ENCODE measurements around the gene CLEC2D. TPM values are rescaled to one million over a fixed set of nuclear protein-coding genes. Genes with fewer than 3 reads are reported as not detected.

CLEC2D gene
- total and polyA plus RNA-seq, 10 of the 15 experiments (the other 5 are each of a cell fraction or from before 2014, with no cell fraction given): 4.6 to 29.8 (median 16.0) TPM

DNA sequence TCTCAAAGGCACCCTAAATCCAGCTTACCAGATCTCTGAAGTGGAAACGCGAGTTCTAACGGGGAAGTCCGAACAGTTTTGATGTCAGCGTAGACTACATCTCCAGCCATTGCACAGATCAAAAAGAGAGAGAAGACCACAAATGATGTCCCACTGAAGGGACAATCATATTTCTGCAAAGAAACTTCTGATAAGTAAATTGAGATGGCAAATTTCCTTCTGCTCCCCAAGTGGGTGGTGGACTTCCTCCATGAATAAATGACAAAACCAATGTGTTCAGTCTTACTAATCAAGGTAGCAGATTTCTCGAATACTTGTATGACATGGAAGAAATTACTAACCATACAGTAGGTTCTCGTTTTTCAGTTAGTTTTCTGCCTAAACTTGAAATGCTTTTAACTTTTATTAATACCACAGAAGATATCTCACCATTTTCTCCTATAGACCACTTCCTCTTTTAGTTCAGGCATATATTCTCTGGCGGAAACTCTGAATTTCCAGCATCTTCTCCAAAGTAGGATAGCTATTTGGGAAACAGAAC is 63.5 kb downstream of the CLEC2D start, which contains the start of gene CLECL1 (continued):
- TF ChIP-seq EP300 (IDR thresholded peaks at IDR 0.05; ENCODE audit: borderline replicate concordance in 1 of 2, control insufficient read depth in 1 of 2, low read depth in 2 of 2, low read length in 2 of 2): peak; percentile 8 to 50; a peak in 2 of 4 replicates
- TF ChIP-seq RCOR1 (conservative IDR thresholded peaks at IDR 0.05; ENCODE audit: low read depth, low read length): no peak
- TF ChIP-seq, protein P1, sequence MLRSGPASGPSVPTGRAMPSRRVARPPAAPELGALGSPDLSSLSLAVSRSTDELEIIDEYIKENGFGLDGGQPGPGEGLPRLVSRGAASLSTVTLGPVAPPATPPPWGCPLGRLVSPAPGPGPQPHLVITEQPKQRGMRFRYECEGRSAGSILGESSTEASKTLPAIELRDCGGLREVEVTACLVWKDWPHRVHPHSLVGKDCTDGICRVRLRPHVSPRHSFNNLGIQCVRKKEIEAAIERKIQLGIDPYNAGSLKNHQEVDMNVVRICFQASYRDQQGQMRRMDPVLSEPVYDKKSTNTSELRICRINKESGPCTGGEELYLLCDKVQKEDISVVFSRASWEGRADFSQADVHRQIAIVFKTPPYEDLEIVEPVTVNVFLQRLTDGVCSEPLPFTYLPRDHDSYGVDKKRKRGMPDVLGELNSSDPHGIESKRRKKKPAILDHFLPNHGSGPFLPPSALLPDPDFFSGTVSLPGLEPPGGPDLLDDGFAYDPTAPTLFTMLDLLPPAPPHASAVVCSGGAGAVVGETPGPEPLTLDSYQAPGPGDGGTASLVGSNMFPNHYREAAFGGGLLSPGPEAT (IDR thresholded peaks at IDR 0.05; ENCODE audit: low read depth): peak; percentile 52; the same call in 1 of the 2 replicates
- no peak for TF ChIP-seq TARDBP (IDR thresholded peaks at IDR 0.05; ENCODE audit: borderline replicate concordance)
- TF ChIP-seq NFXL1 (IDR thresholded peaks at IDR 0.05; ENCODE audit: borderline replicate concordance): no peak
- peak; percentile 65 for TF ChIP-seq JUNB (IDR thresholded peaks at IDR 0.05)
- TF ChIP-seq BCL11A (IDR thresholded peaks at IDR 0.05; ENCODE audit: low read depth, low read length): no peak
- peak; percentile 89; the same call in 1 of the 2 replicates for TF ChIP-seq NFIC (IDR thresholded peaks at IDR 0.05; ENCODE audit: low read depth, low read length)
- peak; percentile 70; the same call in 1 of the 2 replicates for TF ChIP-seq FOXM1 (IDR thresholded peaks at IDR 0.05; ENCODE audit: low read depth, low read length)
- 0 out of 2 replicates have a peak, but pooled peaks have one; percentile 12 for TF ChIP-seq BMI1 (IDR thresholded peaks at IDR 0.05; ENCODE audit: borderline replicate concordance)
- TF ChIP-seq MEF2A (IDR thresholded peaks at IDR 0.05; ENCODE audit: insufficient read depth, low read depth, low read length): 0 out of 2 replicates have a peak, but pooled peaks have one; percentile 44
- TF ChIP-seq, protein P2, sequence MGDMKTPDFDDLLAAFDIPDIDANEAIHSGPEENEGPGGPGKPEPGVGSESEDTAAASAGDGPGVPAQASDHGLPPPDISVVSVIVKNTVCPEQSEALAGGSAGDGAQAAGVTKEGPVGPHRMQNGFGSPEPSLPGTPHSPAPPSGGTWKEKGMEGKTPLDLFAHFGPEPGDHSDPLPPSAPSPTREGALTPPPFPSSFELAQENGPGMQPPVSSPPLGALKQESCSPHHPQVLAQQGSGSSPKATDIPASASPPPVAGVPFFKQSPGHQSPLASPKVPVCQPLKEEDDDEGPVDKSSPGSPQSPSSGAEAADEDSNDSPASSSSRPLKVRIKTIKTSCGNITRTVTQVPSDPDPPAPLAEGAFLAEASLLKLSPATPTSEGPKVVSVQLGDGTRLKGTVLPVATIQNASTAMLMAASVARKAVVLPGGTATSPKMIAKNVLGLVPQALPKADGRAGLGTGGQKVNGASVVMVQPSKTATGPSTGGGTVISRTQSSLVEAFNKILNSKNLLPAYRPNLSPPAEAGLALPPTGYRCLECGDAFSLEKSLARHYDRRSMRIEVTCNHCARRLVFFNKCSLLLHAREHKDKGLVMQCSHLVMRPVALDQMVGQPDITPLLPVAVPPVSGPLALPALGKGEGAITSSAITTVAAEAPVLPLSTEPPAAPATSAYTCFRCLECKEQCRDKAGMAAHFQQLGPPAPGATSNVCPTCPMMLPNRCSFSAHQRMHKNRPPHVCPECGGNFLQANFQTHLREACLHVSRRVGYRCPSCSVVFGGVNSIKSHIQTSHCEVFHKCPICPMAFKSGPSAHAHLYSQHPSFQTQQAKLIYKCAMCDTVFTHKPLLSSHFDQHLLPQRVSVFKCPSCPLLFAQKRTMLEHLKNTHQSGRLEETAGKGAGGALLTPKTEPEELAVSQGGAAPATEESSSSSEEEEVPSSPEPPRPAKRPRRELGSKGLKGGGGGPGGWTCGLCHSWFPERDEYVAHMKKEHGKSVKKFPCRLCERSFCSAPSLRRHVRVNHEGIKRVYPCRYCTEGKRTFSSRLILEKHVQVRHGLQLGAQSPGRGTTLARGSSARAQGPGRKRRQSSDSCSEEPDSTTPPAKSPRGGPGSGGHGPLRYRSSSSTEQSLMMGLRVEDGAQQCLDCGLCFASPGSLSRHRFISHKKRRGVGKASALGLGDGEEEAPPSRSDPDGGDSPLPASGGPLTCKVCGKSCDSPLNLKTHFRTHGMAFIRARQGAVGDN (IDR thresholded peaks at IDR 0.05): no peak
- TF ChIP-seq RAD51 (IDR thresholded peaks at IDR 0.05): no peak
- no peak for TF ChIP-seq LARP7 (IDR thresholded peaks at IDR 0.05)
- TF ChIP-seq SIN3A (IDR thresholded peaks at IDR 0.05; ENCODE audit: low read depth, low read length): no peak
- TF ChIP-seq PML (IDR thresholded peaks at IDR 0.05; ENCODE audit: low read length): no peak
- TF ChIP-seq WRNIP1 (IDR thresholded peaks at IDR 0.05; ENCODE audit: borderline replicate concordance, low read depth, low read length): no peak
- no peak for TF ChIP-seq ZZZ3 (IDR thresholded peaks at IDR 0.05; ENCODE audit: control insufficient read depth, insufficient read length, low read depth)
- no peak for TF ChIP-seq SP1 (IDR thresholded peaks at IDR 0.05; ENCODE audit: low read depth, low read length)
- TF ChIP-seq NR2F1 (conservative IDR thresholded peaks at IDR 0.05): no peak
- TF ChIP-seq, protein P3, sequence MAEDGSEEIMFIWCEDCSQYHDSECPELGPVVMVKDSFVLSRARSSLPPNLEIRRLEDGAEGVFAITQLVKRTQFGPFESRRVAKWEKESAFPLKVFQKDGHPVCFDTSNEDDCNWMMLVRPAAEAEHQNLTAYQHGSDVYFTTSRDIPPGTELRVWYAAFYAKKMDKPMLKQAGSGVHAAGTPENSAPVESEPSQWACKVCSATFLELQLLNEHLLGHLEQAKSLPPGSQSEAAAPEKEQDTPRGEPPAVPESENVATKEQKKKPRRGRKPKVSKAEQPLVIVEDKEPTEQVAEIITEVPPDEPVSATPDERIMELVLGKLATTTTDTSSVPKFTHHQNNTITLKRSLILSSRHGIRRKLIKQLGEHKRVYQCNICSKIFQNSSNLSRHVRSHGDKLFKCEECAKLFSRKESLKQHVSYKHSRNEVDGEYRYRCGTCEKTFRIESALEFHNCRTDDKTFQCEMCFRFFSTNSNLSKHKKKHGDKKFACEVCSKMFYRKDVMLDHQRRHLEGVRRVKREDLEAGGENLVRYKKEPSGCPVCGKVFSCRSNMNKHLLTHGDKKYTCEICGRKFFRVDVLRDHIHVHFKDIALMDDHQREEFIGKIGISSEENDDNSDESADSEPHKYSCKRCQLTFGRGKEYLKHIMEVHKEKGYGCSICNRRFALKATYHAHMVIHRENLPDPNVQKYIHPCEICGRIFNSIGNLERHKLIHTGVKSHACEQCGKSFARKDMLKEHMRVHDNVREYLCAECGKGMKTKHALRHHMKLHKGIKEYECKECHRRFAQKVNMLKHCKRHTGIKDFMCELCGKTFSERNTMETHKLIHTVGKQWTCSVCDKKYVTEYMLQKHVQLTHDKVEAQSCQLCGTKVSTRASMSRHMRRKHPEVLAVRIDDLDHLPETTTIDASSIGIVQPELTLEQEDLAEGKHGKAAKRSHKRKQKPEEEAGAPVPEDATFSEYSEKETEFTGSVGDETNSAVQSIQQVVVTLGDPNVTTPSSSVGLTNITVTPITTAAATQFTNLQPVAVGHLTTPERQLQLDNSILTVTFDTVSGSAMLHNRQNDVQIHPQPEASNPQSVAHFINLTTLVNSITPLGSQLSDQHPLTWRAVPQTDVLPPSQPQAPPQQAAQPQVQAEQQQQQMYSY (CRISPR knock-in tag; IDR thresholded peaks at IDR 0.05): no peak
- TF ChIP-seq ZBED1 (IDR thresholded peaks at IDR 0.05; ENCODE audit: borderline replicate concordance): 0 out of 2 replicates have a peak, but pooled peaks have one; percentile 45
- peak; percentile 31; the same call in 1 of the 2 replicates for TF ChIP-seq YY1 (IDR thresholded peaks at IDR 0.05; ENCODE audit: low read depth, low read length)
- TF ChIP-seq ESRRA (IDR thresholded peaks at IDR 0.05; ENCODE audit: low read length): no peak

Measured in GM12878 (cell line).